GM19023 (cell line): ENCODE results near the gene STK11IP.

ENCODE experiments used
- ATAC-seq: cut with Tn5 transposase; IDR thresholded peaks from one replicate; pipeline ENCODE4 v1.9.1; 2021; ENCODE audit warnings: mild to moderate bottlenecking, moderate library complexity; ENCODE audit not compliant: unreplicated experiment

The STK11IP gene

DNA sequence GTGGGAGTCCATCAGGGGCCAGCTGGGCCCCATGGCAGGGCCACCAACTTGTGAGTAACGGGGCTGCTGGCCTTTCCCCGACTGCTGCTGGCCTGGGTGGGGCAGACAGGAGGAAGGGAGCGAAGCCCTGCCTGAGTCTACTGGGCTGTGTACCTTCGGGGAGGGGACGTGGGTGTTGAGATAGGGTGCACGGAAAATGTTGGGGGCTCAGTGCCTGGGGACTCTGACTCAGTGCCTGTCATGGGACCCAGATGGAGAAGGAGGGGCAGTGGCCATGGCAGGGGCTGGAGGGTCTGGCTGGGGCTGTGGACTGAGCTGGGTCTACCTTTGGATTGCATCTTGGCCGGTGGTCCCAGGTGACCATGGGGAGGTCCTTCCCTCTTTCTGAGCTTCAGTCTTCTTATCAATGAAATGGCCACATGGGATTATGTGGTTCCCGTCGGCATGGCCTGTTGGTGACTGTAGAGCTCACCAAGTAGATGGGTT lies 33.8 kb downstream of the STK11IP start:
- no peak for ATAC-seq

DNA sequence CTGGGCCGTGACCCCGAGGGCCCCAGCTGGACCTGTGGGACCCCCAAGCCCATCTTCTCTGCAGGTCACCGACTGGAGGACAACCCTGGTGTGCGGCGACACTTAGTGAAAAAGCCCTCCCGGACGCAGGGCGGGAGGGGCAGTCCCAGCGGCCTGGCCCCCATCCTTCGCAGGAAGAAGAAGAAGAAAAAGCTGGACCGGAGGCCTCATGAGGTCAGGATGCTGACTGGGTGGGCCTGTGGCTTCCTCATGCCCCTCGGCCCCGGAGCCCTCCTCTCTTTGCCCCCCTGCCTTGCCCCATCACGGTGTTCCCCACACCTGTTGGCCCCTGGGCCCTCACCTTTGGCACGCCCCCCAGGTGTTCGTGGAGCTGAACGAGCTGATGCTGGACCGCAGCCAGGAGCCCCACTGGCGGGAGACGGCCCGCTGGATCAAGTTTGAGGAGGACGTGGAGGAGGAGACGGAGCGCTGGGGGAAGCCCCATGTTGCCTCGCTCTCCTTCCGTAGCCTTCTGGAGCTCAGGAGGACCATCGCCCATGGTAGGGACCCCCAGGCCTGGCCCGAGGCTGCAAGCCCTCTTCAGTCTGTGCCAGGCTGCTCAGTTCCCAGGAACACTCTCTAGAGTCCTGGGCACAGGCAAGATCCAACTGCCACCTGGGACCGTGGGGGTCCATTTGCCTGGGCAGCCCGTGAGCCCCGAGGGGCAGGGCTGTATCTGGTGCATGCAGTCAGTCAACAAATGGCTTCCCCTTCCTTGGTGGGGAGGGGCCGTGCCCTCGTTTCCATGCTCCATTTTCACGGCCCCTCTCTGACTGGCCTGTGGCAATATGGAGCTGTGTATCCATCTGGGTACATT lies 34.5 kb downstream of the STK11IP start:
- ATAC-seq: no peak

DNA sequence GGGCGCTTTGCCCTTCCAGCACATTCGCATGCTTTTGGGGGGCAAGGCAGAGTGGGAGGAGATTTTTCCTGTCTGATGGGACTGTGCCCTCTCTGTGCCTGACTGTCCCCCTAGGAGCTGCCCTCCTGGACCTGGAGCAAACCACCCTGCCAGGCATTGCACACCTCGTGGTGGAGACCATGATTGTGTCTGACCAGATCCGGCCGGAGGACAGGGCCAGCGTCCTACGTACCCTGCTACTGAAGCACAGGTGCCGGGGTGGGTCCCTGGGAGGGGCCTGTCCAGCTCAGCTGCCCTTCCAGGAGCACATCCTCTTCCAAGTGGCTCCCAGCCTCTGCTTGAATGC lies 35.1 kb downstream of the STK11IP start:
- no peak for ATAC-seq

DNA sequence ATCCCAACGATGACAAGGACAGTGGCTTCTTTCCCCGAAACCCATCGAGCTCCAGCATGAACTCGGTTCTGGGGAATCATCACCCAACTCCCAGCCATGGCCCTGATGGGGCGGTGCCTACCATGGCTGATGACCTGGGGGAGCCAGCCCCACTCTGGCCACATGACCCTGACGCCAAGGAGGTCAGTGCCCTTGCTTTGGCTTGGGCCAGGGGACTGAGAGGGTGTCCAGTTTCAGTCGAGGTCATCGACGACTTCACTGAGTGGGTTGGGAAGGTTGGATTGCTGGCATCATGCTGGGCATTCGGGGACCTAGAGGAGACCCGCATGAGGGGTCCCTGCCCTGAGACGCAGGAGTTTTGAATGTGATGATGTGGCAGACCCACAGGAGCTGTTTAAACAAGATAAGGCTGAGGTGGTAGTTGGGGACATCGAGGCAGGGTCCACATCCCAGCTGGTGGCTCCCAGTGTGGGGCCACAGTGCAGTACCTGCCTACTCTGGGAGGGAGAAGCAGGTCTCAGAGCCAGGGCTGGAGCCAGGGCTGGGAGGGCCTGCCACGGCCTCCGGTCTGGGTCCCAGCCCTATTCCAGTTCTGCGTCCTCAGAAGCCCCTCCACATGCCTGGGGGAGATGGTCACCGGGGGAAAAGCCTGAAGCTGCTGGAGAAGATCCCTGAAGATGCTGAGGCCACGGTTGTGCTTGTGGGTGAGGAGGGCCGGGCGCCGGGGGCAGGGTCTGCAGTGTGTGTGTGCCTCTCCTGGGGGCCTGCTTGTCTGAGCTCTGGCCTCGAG lies 35.8 kb downstream of the STK11IP start:
- ATAC-seq: no peak

DNA sequence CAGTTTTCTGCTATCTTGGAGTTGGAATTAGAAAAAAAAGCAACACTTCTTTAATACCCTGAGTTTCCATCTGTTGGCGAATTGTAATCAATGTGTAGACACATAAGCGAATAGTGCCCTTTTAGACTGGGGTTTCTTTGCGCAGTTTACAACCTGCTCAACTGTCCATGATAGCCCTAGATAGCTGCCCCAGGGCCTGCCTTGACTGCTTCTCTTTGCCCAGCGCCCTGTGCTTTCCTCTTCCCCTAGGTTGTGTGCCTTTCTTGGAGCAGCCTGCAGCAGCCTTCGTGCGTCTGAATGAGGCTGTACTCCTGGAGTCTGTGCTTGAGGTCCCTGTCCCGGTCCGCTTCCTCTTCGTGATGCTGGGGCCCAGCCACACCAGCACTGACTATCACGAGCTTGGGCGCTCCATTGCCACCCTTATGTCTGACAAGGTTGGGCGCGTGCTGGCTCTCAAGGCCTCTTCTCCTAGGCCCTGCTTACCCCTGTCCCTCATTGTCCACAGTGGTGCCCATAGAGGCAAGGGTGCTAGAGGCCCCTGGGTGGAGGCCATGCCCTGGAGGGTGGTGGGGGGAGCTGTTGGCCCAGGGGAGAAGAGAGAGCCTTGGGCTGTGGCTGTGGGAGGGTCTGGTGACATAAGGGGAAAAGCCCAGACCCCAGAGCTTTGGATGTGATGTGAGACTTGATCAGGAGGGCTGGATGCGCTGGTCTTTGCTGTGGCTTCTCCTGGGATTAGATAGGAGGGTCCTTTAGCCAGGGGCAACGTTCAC lies 36.7 kb downstream of the STK11IP start:
- no peak for ATAC-seq

DNA sequence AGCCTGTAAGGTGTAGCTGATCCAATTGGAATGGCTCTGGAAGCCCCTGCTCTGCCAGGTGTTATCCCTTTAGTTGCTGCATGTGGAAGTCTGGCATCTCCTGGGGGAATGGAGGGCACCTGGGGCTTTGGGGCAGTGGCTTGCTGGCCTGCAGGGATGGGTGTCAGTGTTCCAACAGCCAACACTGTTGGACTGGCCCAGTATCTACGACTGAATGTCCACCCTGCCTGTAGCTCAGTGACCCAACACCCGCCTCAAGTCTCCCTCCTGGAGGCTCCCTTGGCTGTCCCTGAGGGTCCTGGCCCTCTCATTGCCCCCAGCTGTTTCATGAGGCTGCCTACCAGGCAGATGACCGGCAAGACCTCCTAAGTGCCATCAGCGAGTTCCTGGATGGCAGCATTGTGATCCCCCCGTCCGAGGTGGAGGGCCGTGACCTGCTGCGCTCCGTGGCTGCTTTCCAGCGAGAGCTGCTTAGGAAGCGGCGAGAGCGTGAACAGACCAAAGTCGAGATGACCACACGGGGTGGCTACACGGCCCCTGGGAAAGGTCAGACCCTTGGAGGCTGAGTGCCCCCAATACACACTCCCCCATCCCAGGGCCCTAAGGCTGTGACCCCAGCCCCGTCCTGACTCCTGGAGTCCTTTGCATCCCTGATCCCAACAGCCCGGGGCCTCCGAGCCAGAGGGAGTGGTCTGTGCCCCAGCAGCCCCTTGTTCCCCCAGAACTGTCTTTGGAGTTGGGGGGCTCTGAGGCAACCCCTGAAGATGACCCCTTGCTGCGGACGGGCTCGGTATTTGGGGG lies 37.5 kb downstream of the STK11IP start:
- ATAC-seq: no peak

DNA sequence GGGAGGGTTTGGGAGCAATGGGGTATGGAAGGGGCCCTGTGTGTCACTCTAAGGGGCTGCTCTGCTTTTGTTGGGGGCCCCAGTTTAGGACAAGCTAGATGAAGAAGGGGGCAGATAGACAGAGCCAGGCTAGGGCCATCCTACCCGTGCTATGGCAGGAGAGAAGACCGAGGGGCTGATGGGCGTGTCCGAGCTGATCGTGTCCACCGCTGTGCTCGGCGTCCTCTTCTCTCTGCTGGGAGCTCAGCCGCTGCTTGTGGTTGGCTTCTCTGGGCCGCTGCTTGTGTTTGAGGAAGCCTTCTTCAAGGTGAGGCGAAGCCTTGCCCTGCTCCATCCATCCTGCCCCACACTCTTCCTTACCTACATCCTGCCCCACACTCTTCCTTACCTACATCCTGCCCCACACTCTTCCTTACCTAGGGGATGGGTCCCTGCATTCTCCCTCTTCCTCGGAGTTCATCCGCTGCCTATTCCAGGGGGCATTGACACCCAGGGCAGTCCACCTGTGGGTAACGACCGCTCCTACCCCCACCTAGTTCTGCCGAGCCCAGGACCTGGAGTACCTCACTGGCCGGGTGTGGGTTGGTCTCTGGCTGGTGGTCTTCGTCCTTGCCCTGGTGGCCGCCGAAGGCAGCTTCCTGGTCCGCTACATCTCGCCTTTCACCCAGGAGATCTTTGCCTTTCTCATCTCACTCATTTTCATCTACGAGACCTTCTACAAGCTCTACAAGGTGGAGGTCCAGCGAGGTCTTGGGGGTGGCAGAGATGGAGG lies 38.7 kb downstream of the STK11IP start:
- no peak for ATAC-seq

DNA sequence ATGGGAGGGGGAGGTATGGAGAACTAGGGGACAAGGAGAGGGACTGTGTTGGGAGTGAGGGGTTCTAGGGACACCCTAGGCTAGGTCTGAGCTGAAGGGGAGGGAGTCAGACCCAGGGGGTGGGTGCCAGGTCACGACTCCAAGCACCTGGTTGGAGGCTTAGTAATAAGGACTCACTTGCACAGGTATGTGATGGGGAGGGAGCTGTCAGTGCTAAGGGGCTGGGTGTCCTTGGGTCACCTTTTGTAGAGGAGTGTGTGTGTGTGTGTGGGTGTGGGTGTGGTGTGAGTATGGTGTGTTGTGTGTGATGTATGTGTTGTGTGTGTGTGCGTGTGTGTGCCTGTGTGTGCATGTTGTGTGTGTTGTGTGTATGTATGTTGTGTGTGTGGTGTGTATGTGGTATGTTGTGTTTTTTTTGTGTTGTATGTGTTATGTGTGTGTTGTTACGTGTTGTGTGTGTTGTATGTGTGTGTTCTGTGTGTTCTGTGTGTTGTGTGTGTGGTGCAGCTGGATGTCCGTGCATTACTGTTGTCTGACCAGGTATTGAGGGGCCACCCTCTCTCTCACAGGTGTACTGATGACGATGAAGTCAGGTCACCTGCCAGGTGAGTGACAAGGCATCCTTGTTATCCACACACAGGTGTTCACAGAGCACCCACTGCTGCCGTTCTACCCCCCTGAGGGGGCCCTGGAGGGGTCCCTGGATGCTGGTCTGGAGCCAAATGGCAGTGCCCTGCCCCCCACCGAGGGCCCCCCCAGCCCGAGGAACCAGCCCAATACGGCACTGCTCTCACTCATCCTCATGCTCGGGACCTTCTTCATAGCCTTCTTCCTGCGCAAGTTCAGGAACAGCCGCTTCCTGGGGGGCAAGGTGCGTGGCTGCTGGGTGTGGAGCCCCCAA lies 39.5 kb downstream of the STK11IP start:
- ATAC-seq: no peak

DNA sequence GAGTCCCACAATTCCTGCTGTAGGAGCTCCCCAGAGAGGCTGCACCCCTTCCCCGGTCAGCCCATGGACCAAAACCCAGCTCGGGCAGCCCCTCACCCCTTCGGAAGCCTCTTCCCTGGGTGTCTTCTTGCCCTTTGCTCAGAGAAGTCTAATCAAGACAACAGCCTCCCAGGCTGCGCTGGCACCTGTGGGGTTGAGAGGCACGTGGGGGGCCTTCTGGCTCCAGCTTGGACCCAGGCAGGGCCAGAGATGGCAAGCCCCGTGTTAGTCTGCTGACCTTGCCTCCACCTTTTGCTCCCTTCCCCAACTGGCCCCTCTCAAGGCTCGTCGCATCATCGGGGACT lies 40.2 kb downstream of the STK11IP start:
- no peak for ATAC-seq

DNA sequence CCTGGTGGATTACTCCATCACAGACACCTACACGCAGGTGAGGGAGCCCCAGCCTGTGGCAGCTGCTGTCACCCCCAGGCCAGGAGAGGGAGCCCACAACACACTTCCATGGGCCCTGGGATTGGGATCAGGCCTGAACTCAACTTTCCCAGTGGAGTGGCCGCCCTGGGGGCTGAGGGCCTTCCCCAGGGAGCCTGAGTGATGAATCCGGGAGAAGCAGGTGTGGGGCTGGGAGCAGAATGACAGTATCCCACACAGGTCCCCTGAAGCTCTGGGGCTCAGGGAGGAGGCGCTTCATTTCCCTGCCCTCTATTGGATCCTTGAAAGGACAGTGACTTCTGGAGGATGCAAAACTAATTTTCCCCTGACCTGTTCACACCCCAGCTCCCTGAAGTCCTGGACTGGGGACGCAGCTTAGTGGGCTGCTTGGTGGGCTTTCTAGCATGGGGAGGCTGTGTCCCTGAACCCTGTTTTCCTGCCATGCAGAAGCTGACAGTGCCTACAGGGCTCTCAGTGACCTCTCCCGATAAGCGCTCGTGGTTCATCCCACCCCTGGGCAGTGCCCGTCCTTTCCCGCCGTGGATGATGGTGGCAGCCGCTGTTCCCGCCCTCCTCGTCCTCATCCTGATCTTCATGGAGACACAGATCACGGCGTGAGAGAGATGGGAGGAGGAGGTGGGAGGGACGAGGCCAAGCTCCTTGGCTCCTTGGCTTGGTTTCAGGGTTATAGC lies 40.7 kb downstream of the STK11IP start:
- no peak for ATAC-seq

DNA sequence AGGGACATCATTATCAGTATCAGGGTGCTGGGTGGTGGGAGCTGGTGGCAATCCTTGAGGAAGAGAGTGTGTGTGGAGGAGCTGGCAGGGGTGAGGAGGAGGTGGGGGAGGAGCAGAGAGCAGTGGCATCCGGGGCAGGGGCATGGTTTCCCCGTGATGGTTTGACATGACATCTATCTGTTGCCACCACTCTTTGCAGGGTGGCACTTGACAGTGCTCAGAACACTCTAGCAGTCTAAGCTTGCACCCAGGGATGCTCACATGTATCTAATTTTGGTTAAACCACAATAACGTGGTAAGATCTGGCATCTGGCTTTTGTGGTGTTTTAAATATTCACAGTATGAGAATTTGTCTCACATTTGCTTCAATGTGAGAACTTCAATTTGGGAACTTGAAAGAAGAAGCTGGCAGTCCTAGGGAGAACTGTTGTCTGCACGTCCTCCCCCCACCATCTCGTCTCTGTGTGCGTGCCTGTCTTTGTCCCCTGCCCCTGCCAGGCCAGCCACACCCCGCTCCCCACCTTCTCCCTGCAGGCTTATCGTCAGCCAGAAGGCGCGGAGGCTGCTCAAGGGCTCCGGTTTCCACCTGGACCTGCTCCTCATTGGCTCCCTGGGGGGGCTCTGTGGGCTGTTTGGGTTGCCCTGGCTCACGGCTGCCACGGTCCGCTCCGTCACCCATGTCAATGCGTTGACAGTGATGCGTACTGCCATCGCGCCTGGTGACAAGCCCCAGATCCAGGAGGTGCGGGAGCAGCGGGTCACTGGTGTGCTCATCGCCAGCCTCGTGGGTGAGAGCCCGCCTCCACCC lies 41.5 kb downstream of the STK11IP start:
- ATAC-seq: no peak

DNA sequence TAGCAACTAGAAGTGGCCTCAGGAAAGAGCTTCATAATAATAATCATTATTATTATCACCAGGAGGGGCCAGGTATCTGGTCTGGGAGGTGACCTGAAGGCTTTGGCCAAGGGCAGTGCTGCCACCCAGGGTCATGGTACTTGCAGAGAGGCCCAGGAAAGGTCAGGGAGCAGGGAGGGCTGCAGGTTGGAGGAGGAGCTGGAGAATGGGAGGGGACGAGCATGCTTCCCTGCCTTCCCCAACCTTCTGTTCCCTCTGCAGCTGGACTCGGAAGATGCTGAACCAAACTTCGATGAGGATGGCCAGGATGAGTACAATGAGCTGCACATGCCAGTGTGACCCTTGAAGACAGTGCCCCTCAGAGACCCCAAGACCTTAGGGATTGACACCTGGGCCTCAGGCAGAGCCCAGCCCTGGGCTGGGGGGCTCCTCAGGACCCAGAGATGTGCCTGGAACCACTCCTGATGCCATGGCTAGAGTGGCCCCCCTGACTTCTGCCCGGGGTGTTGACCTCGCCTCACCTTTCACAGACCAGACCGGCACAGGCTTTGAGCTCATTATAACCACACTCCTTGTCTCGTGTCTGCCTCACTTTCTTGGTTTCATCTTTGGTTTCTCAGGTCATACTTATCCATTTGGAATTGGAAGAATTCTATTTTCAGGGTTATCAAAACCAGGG lies 43.9 kb downstream of the STK11IP start:
- no peak for ATAC-seq

DNA sequence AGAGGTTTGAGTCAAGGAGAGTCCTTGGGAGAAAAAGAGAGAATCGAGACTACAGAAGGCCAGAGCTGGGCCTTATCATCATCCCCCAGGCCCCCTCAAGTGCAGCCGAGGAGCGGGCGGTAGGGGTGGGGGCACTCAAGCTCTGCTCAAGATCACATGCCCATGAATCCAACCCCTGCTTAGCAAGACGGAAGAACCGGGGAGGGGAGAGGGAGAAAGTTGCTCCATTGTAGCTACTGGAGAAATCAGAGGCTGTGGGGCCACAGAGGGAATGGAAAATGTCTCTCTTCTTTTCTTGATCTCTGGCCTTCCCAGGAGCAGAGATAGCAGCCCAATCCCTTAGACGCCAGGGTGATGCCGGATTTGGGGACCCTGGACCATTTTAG lies 44.4 kb downstream of the STK11IP start:
- no peak for ATAC-seq

DNA sequence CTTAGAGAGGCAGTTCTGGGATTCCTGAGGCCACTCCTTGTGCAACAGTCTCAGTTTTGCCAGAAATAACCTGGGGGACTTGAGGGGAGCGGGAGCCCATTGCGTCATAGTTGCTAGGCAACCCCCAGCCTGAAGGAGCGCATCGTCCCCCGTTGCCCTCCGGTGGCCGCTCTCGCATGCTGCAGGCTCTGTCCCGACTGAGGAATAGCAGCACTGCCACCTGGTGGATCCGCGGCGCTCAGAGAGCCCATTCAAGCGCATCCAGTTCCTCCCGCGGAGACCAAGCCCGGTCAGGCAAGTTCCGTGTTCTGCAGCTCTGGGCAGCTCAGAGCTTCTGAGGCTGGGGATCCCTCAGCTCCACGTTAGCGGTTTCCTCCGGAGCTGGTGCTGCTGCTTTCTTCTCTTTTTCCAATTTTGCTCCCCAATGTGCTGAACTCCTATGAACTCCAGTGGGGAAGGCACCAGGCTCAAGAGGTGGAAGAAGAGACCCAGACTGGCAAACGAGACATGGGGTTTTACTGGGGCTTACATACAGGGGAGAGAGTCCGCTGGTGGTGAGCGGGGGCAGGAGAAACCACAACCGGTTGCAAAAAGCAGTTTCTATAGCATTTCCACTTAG lies 44.9 kb downstream of the STK11IP start:
- ATAC-seq: peak; percentile 97

DNA sequence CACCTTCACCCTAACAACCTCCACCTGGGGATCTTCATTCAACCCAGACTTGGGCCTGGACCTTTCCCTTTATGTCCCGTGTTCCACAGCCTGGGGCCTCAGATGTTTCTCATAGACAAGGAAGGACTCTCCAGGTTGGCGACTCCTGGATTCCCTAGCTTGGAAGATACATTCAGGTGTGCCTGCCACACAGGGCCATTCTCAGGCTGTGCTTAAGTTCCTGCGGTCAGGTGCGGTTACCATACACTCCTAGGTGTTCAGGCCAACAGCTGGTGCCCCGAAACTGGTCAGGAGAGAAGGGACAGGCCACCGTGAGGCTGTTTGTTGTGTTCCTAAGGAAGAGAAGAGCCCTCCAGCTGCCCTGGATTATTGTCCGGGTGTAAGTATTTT lies 45.4 kb downstream of the STK11IP start:
- ATAC-seq: no peak

DNA sequence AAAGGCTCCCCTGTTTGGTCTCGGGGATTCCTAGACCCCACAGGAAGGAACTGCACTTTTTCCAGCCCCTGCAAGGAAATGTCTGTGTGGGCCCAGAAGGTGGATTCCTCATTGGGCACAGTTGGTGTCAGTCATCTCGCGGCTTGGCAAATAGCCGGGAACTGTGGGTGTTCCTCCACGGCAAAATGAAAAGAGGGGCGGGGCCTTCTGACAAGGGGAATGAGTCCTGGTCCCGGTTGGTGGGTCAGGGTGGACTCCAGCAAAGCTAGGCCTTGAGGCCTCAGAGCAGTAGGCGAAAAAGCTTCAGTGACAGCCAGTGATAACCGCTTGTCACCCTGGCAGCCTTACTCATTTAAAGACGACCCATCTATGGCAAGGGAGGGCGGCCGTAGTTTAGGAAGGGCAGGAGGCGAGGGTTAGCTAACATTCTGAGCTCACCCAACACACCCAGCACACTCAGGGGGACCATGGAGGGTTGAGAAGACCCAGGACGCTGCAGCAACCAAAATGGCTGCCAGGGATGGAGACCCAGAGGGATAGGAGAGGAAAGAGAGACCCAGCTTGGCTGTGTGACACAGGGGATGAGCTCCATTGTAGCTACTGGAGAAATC lies 46.2 kb downstream of the STK11IP start:
- no peak for ATAC-seq
